GM21423 (cell line): ENCODE results near the gene GOLPH3L.
A peak's percentile ranks its signal among the peaks of the same experiment; 100 is the strongest.
"Not testable (repeated sequence)": the region's sequence is repeated elsewhere in the genome, so short reads cannot be mapped to it uniquely, and the experiment has no call there.

Experiments used
- ATAC-seq: cut with Tn5 transposase; IDR thresholded peaks from one replicate; pipeline ENCODE4 v1.9.1; 2021; ENCODE audit warnings: mild to moderate bottlenecking, moderate library complexity; ENCODE audit not compliant: unreplicated experiment

The GOLPH3L gene

GRCh38 chr1:150619576-150620509 lies 77.1 kb downstream of the GOLPH3L start:
- no peak for ATAC-seq

- ATAC-seq: no peak
These were observed 81.4 kb downstream of the GOLPH3L start for GRCh38 chr1:150615346-150616201.

- peak; percentile 41 for ATAC-seq
These were observed 83.7 kb downstream of the GOLPH3L start for GRCh38 chr1:150613061-150613920.

GRCh38 chr1:150612014-150612345 lies 85.0 kb downstream of the GOLPH3L start:
- no peak for ATAC-seq

DNA sequence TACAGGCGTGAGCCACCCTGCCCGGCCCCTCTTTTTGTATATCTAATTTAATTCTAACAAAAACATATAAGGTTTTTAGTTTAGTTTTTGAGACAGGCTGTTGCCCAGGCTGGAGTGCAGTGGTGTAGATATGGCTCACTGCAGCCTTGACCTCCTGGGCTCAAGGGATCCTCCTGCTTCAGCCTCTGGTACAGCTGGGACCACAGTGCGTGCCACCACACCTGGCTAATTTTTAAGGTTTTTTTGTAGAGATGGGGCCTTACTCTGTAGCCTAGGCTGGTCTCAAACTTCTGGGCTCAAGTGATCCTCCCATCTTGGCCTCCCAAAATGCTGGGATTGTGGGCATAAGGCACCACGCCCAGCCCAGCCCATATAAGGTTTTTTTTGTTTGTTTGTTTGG lies 86.4 kb downstream of the GOLPH3L start:
- no peak for ATAC-seq

GRCh38 chr1:150609732-150610131 lies 87.2 kb downstream of the GOLPH3L start:
- ATAC-seq: no peak

GRCh38 chr1:150606463-150607142 lies 90.4 kb downstream of the GOLPH3L start:
- ATAC-seq: no peak

DNA sequence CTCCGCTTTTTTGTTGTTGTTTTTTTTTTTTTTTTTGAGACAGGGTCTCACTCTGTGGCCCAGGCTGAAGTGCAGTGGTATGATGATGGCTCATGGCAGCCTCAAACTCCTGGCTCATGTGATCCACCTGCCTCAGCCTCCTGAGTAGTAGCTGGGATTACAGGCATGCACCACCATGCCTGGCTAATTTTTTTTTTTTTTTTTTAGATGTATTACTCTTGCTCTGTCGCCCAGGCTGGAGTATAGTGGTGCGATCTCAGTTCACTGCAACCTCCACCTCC lies 91.6 kb downstream of the GOLPH3L start:
- ATAC-seq: not testable (repeated sequence)

GRCh38 chr1:150604226-150604588 lies 92.7 kb downstream of the GOLPH3L start:
- no peak for ATAC-seq

- no peak for ATAC-seq
These were observed 93.2 kb downstream of the GOLPH3L start for GRCh38 chr1:150603711-150604110.

DNA sequence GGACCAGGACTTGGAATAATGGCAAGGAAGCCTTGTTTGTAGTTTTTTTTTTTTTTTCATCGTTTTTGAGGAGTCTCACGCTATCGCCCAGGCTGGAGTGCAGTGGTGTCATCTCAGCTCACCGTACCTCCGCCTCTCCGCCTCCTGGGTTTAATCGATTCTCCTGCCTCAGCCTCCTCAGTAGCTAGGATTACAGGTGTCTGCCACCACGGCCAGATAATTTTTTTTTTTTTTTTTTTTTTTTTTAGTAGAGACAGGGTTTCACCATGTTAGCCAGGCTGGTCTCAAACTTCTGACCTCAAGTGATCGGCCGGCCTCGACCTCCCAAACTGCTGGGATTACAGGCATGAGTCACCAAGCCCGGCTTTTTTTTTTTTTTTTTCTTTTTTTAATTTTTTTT lies 94.6 kb downstream of the GOLPH3L start:
- not testable (repeated sequence) for ATAC-seq

DNA sequence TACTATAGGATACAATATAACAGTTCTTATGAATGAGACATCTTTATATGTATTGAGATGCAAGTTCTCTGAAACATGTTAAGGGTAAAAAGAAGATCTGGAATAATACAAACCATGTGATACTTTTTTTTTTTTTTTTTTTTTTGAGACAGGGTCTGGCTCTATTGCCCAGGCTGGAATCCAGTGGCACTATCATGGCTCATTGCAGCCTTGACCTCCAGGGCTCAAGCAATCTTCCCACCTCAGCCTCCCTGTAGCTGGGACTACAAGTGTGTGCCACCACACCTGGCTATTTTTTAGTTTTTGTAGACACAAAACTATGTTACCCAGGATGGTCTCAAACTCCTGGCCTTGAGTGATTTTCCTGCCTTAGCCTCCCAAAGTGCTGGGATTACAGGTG lies 95.4 kb downstream of the GOLPH3L start:
- no peak for ATAC-seq

GRCh38 chr1:150598346-150598745 lies 98.6 kb downstream of the GOLPH3L start:
- ATAC-seq: not testable (repeated sequence)

- no peak for ATAC-seq
These were observed 100.0 kb downstream of the GOLPH3L start for GRCh38 chr1:150596976-150597375.
